Embryonic facial prominence (tissue), 1 donor: ENCODE measurements around the gene SHLD1.

Experiments used
- DNase-seq: peaks from one replicate; pipeline ENCODE4 v3.0.0-alpha.2; 2016; ENCODE audit errors: extremely low spot score

SHLD1 gene

DNA sequence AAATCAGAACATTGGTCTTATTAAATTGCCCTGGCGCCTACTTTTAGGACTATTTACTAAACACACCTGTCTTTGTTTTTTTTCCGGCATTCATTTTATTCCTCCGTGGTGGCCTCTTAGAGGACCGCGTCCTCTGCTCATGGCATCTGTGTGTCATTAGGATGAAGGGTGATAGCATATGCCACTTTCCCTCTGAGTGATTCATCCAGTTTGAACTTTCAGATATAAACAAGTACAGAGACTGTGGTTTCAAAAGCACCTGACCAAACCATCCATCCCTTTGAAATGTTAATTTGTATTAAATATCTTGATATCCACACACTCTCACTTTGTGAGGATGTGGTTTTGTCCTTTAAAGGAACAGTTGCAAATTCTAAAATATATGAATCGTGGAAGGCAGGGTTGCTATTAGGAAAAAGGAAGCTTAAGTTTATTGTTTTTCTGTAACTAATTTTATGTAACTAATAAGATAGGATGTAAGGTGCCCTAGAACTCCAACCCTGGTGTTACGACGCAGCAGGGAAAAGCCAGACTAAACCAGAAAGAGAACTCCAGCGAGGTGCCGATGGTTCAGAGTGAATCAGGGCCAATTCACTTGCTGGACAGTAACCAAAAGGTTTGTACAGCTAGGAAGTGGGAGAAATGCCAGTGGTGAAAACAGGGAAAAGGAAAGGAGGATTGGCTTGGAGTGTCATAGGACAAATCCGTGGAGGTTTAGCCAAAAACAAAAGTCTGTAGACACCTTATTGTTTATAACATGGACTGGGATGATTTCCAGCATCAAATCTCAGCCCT, 98.7 kb downstream of the SHLD1 start:
- no peak for DNase-seq

DNA sequence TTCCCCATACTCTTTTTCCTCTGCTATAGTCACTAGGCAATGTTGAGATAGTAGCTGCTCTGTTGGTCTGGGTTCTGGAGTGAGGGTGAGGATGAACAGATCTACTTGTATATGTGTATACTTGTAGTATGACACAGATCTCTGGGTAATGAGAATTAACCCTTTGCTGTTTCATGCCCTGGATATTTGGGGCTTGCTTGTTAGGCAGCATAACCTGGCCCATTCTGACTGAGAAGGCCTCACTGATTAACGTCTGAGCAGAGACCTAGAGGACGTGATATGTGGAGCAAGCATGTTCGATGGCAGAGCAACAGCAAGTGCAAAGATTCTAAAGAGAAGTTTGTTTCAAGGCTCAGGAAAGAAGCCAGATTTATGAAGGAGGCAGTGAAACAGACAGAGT, 105.7 kb downstream of the SHLD1 start:
- no peak for DNase-seq

- DNase-seq, result no peak
Observed at GRCh38 chr20:5859608-5860007, 109.4 kb downstream of the SHLD1 start.

GRCh38 chr20:5862703-5863039, 112.5 kb downstream of the SHLD1 start:
- no peak for DNase-seq

- no peak for DNase-seq
Observed at GRCh38 chr20:5863040-5863833, 113.0 kb downstream of the SHLD1 start.

DNA sequence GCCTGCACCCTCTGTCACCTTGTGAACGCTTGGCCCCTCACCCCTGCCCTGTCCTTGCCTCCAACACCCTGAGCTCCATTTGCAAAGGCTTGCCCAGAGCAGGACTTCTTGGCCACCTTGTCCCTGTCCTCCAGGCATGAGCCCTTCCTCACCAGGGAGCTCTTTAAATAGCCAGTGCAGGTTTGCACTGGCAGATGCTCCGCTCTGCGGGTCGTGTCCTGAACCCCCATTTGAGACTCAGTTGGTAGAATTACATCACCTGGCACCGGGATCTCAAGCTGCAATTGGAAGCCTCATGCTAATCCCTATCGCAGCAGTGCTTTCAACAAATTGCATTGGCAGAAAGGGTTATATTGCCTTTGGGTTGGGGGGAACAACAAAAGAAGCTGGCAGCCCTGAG, 114.2 kb downstream of the SHLD1 start:
- no peak for DNase-seq

- DNase-seq, result no peak
Observed at GRCh38 chr20:5864873-5865587, 114.8 kb downstream of the SHLD1 start.

DNA sequence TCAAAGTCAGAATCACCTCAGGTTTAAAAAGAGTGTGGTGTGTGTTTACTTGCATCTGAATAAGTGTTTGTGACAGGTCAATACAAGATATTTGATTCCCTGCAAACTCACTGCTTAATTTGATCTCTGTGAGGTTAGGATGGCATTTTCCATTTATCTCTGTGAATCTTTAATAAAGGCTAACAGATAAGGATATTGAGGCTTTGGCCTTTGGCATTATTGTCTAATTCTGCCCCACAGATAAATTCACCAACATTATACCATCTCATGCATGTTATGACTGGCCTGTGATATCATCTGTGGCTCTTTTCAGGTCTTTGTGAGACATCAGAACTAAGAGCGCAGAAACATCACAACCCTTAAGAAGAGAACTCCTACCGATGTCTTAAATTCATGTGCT, 115.4 kb downstream of the SHLD1 start:
- DNase-seq, result no peak

GRCh38 chr20:5870568-5870981, 120.4 kb downstream of the SHLD1 start:
- no peak for DNase-seq

- no peak for DNase-seq
Observed at GRCh38 chr20:5871459-5872410, 121.5 kb downstream of the SHLD1 start.

DNA sequence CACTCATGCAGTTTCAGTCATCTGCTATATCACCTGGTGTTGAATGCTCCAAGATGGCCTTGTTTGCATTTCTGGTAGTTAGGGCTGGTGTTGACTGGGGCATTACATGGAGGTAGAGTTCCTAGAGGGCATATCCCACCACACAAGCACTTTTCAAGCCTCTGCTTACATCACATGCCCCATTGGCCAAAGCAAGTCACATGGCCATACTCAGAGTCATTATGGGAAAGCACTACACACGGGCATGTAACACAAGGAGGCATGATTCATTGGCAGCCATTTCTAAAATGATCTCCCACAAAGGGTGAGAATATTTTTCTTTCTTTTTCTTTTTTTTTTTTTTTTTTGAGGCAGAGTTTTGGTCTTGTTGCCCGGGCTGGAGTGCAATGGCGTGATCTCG, 126.9 kb downstream of the SHLD1 start:
- no peak for DNase-seq

DNA sequence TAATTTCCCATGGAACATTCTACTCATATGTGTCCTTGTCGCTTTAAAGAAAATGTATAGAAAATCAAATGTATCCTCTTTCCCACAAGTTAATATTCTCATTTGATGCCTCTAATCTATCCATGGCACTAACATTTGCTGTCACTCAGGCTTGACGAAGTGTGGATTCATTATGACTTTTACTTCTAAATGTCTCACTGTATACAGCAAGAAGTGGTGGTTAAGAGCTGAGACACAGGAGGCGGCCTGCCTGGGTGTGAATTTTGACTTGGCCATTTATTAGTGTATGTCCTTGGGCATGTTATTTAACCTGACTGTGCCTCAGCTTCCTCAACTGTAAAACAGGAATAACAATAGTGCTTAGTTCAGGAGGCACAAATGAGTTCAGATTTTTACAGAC, 130.1 kb downstream of the SHLD1 start:
- no peak for DNase-seq

- DNase-seq, result no peak
Observed at GRCh38 chr20:5881703-5882102, 131.5 kb downstream of the SHLD1 start.

DNA sequence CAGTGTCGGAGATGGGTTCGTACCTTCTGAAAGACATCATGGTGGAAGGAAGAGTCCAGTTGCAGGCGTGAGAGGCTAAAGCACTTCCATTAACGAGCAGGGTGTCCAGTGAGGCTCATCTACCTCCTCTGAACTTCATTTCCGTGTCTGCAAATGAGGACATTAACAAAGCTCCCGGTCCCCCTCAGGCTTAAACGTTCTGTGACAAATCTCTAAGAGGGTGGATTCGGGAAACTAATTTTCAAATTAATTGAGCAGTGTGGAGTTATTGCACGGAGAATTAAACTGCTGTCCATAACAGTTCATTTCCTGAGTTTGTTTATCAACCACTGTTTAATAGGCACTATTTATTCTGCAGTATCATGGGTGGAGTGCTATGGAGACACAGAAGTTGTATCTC, 132.0 kb downstream of the SHLD1 start:
- no peak for DNase-seq

- DNase-seq, result no peak
Observed at GRCh38 chr20:5884465-5885335, 134.5 kb downstream of the SHLD1 start.

- DNase-seq, result no peak
Observed at GRCh38 chr20:5885866-5886265, 135.7 kb downstream of the SHLD1 start.

GRCh38 chr20:5886788-5887187, 136.6 kb downstream of the SHLD1 start:
- no peak for DNase-seq

- no peak for DNase-seq
Observed at GRCh38 chr20:5887386-5887785, 137.2 kb downstream of the SHLD1 start.

- DNase-seq, result no peak
Observed at GRCh38 chr20:5888041-5888440, 137.8 kb downstream of the SHLD1 start.

DNA sequence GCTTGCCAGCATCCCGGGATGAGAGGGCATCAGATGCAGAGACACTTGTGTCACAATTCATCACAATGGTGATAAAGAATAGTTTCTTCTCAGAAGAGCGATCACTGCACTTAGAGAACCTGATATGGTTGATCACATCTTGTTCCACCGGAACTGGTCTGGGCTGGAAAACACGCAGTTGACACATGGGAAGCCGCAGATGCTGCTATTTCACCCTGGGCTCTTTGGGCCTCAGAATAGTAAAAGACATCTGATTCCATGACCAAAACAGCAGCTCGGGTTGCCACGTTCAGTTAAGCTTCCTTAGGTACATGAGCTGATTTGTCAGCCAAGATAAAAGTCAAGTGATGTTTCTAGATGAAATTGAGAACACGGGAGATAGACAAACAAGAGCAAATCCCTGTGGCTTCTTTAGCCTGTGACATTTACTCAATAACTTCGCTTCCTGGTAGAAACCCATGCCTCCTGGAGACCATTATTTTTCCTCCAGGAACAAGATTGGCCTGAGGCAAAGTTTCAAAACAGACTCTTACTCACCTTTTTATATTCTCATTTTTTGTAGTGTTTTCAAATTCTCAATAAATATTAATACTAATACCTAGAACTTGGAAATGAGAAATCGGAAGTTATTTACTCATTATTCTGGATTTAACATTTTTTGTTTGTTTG, 140.7 kb downstream of the SHLD1 start:
- DNase-seq, result no peak
